HG03378 (cell line): ENCODE data around the gene KLC4.
"Not testable (repeated sequence)": the region's sequence is repeated elsewhere in the genome, so short reads cannot be mapped to it uniquely, and the experiment has no call there.

Source experiments
- ATAC-seq: cut with Tn5 transposase; IDR thresholded peaks from one replicate; pipeline ENCODE4 v1.9.1; 2021; ENCODE audit warnings: mild to moderate bottlenecking, moderate library complexity; ENCODE audit not compliant: unreplicated experiment

KLC4 gene

GRCh38 chr6:43090559-43090956 is 31.1 kb downstream of the KLC4 start:
- ATAC-seq, result no peak

- ATAC-seq, result no peak
These were observed 31.6 kb downstream of the KLC4 start for GRCh38 chr6:43091020-43091419.

- ATAC-seq, result no peak
These were observed 32.1 kb downstream of the KLC4 start for GRCh38 chr6:43091436-43091991.

- no peak for ATAC-seq
These were observed 33.2 kb downstream of the KLC4 start for GRCh38 chr6:43092635-43093034.

- ATAC-seq, result no peak
These were observed 34.2 kb downstream of the KLC4 start for GRCh38 chr6:43093436-43094289.

- no peak for ATAC-seq
These were observed 36.5 kb downstream of the KLC4 start for GRCh38 chr6:43095939-43096338.

- ATAC-seq, result no peak
These were observed 37.1 kb downstream of the KLC4 start for GRCh38 chr6:43096451-43097097.

- ATAC-seq, result no peak
These were observed 37.7 kb downstream of the KLC4 start for GRCh38 chr6:43097098-43097489.

- no peak for ATAC-seq
These were observed 38.1 kb downstream of the KLC4 start for GRCh38 chr6:43097502-43097901.

GRCh38 chr6:43101497-43101896 is 42.1 kb downstream of the KLC4 start:
- no peak for ATAC-seq

GRCh38 chr6:43103253-43103876 is 43.9 kb downstream of the KLC4 start:
- ATAC-seq, result no peak

GRCh38 chr6:43105538-43106222 is 46.2 kb downstream of the KLC4 start:
- no peak for ATAC-seq

- no peak for ATAC-seq
These were observed 48.1 kb downstream of the KLC4 start for GRCh38 chr6:43107344-43108062.

GRCh38 chr6:43113431-43114260 is 54.2 kb downstream of the KLC4 start:
- ATAC-seq, result no peak

- no peak for ATAC-seq
These were observed 55.9 kb downstream of the KLC4 start for GRCh38 chr6:43115365-43115764.

- ATAC-seq, result not testable (repeated sequence)
These were observed 58.0 kb downstream of the KLC4 start for GRCh38 chr6:43117466-43117865.

- ATAC-seq, result no peak
These were observed 60.1 kb downstream of the KLC4 start for GRCh38 chr6:43119482-43119881.

GRCh38 chr6:43120101-43120763 is 60.8 kb downstream of the KLC4 start:
- ATAC-seq, result no peak
